A673 (cell line): ENCODE results near the gene SMIM41. TPM values are rescaled to one million over a fixed set of nuclear protein-coding genes. Genes with fewer than 3 reads are reported as not detected.

Experiments used
- BruUV-seq: library from RNA; stranded (reverse); fragments of 400-500 nt; replicated peaks from 2 replicates; lab custom pipeline; 2021; lab: Mats Ljungman, UMichigan
- CTCF ChIA-PET: fragments of 300-600 bp; sonication (Branson Sonifier 250); formaldehyde crosslinking; loops from one replicate; lab custom pipeline; 2022; ENCODE audit warnings: antibody characterized with exemption; lab: Charles Lee
- POLR2A ChIA-PET: fragments of 300-600 bp; sonication (Branson Sonifier 250); formaldehyde crosslinking; loops from one replicate; lab custom pipeline; 2022; ENCODE audit warnings: antibody characterized with exemption; ENCODE audit not compliant: low non-redundant PET; lab: Charles Lee
- DNase-seq: peaks from one replicate; pipeline ENCODE4 v3.0.0-alpha.2; 2015; ENCODE audit warnings: low spot score
- H3K27ac ChIP-seq: fragments of 200-600 bp; sonication (generic); 2 replicates; pipeline ENCODE4 v1.5.1; 2016; ENCODE audit warnings: mixed run types, low read depth, mild to moderate bottlenecking, mixed read lengths, antibody characterized with exemption, low read length; ENCODE audit not compliant: poor library complexity, severe bottlenecking
- H3K27me3 ChIP-seq: fragments of 200-600 bp; sonication (generic); replicated peaks from 2 replicates; pipeline ENCODE4 v1.6.1; 2017; ENCODE audit warnings: mixed run types, low read depth, mild to moderate bottlenecking, mixed read lengths, antibody characterized with exemption, low read length; ENCODE audit not compliant: insufficient read depth, poor library complexity
- H3K36me3 ChIP-seq: fragments of 200-600 bp; sonication (generic); 2 replicates; pipeline ENCODE4 v1.6.1; 2016; ENCODE audit warnings: mixed run types, mild to moderate bottlenecking, mixed read lengths, antibody characterized with exemption, low read length; ENCODE audit not compliant: insufficient read depth, poor library complexity, severe bottlenecking
- H3K4me1 ChIP-seq: fragments of 200-600 bp; sonication (generic); 2 replicates; pipeline ENCODE4 v1.6.1; 2017; ENCODE audit warnings: mixed run types, mild to moderate bottlenecking, mixed read lengths, antibody characterized with exemption, low read length; ENCODE audit not compliant: insufficient read depth, poor library complexity, severe bottlenecking
- H3K4me3 ChIP-seq: fragments of 200-600 bp; sonication (generic); 2 replicates; pipeline ENCODE4 v1.5.1; 2016; ENCODE audit warnings: low read depth, mixed run types, mild to moderate bottlenecking, mixed read lengths, low read length; ENCODE audit not compliant: poor library complexity, severe bottlenecking
- H3K9me3 ChIP-seq: fragments of 200-600 bp; sonication (generic); 2 replicates; pipeline ENCODE4 v1.6.1; 2016; ENCODE audit warnings: mixed run types, low read depth, mild to moderate bottlenecking, mixed read lengths, antibody characterized with exemption, low read length; ENCODE audit not compliant: poor library complexity, severe bottlenecking
- EZH2 ChIP-seq: fragments of 200-600 bp; sonication (generic); IDR thresholded peaks from 2 replicates; pipeline ENCODE4 v1.6.1; 2017; ENCODE audit warnings: borderline replicate concordance, low read depth, mild to moderate bottlenecking, mixed read lengths, antibody characterized with exemption, low read length; ENCODE audit not compliant: poor library complexity, severe bottlenecking
- intact Hi-C: fragments of 100-400 bp; cut with micrococcal nuclease; formaldehyde crosslinking; loops from one replicate; pipeline ENCODE4 v1.10.0; 2022; ENCODE audit not compliant: unreplicated experiment
- total RNA-seq: library from RNA; stranded (reverse); gene quantifications from 2 replicates; pipeline ENCODE4 v1.2.3, GENCODE V29; 2021
- TF ChIP-seq, protein P1 (sequence below): fragments of 300-800, 200-600 bp; sonication (generic); conservative IDR thresholded peaks from 2 replicates; pipeline ENCODE4 v1.5.1; 2017; ENCODE audit warnings: low read depth, mild to moderate bottlenecking, antibody characterized with exemption, low read length, moderate library complexity, mixed read lengths

Gene SMIM41
- total RNA-seq, 1 experiment from 2014 or later, result 0.24 TPM

DNA sequence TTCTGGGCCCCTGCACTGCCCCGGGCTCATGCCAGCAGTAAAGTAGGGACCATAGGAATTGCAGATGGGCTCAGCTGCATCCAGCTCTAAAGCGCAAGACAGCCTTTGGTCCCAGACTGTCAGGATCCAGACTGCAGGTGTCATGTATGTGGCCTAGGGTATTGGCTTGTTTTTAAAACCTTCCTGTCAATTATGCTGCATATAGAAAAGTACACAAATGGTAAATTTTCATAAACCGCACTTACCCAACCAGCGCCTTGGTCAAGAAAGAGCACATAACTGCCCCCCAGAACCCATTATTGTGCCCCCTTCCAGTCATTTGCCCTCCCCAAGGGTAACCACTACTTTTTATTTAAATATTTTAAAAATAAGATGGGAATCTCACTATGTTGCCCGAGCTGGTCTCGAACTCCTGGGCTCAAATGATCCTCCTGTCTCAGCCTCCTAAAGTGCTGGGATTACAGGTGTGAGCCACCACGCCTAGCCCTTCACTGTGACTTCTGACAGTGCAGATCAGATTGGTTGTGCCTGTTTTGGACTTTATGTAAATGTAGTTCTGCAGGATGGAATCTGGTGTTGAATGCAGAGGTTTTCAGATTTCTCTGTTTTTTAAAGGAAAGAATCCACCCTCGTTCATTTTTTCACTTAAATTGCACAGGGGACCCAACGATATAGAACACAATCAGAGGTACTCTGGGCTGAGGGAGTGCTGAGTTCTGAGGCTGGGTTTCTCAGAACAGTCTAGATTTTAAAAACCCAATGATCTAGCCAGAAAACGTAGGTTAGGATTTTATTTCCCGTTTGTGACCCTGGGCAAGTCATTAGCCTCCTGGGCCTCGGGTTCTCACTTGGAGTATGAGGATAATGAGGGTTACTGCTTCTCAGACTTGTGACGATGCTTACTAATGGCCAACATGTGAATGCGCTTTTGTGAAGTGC, 21.6 kb upstream of the SMIM41 start:
- no peak overlapping the region for H3K4me3 ChIP-seq
- no peaks in the 10 kb centered on the region for H3K9me3 ChIP-seq
- BruUV-seq, result no TSS peak
- intact Hi-C loops, result no loop called here
- H3K27me3 ChIP-seq, result no peaks in the 10 kb centered on the region
- TF ChIP-seq, protein P1, sequence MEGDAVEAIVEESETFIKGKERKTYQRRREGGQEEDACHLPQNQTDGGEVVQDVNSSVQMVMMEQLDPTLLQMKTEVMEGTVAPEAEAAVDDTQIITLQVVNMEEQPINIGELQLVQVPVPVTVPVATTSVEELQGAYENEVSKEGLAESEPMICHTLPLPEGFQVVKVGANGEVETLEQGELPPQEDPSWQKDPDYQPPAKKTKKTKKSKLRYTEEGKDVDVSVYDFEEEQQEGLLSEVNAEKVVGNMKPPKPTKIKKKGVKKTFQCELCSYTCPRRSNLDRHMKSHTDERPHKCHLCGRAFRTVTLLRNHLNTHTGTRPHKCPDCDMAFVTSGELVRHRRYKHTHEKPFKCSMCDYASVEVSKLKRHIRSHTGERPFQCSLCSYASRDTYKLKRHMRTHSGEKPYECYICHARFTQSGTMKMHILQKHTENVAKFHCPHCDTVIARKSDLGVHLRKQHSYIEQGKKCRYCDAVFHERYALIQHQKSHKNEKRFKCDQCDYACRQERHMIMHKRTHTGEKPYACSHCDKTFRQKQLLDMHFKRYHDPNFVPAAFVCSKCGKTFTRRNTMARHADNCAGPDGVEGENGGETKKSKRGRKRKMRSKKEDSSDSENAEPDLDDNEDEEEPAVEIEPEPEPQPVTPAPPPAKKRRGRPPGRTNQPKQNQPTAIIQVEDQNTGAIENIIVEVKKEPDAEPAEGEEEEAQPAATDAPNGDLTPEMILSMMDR, result no peak
- no peak for TF ChIP-seq EZH2
- H3K4me1 ChIP-seq, result no peaks in the 10 kb centered on the region
- ChIA-PET CTCF (interaction anchor here (1.4 kb wide), 1 partner anchor 11 kb away, joined by 4 read pairs; no protein-coding TSS in a partner anchor), POLR2A (no interaction called here)
- H3K36me3 ChIP-seq, result peaks cover 14% of the 10 kb centered on the region
- H3K27ac ChIP-seq, result no peak overlapping the region
- no peak for DNase-seq

- Histone ChIP-seq H3K36me3 (peaks cover 14% of the 10 kb centered on the region), H3K9me3 (no peaks in the 10 kb centered on the region), H3K4me1 (no peaks in the 10 kb centered on the region), H3K27ac (no peak overlapping the region), H3K4me3 (no peak overlapping the region), H3K27me3 (no peaks in the 10 kb centered on the region)
- CTCF ChIA-PET, result interaction anchor here (1.3 to 1.4 kb wide), 2 partner anchors 10 to 33 kb away, joined by 4 to 5 read pairs; no protein-coding TSS in a partner anchor
- intact Hi-C loops, result no loop called here
- POLR2A ChIA-PET, result no interaction called here
- no TSS peak for BruUV-seq
- DNase-seq, result no peak
- no peak for TF ChIP-seq EZH2
- TF ChIP-seq, protein P1, result no peak
These were observed 20.7 kb upstream of the SMIM41 start for GRCh38 chr12:52058631-52059361.

GRCh38 chr12:52059582-52060497, 19.7 kb upstream of the SMIM41 start:
- CTCF ChIA-PET, result interaction anchor here (1.3 to 1.4 kb wide), 2 partner anchors 9 to 34 kb away, joined by 4 to 5 read pairs; no protein-coding TSS in a partner anchor
- no peaks in the 10 kb centered on the region for H3K4me1 ChIP-seq
- H3K9me3 ChIP-seq, result no peaks in the 10 kb centered on the region
- H3K27ac ChIP-seq, result no peak overlapping the region
- BruUV-seq, result no TSS peak
- POLR2A ChIA-PET, result no interaction called here
- intact Hi-C loops, result no loop called here
- no peak overlapping the region for H3K4me3 ChIP-seq
- no peak for DNase-seq
- H3K36me3 ChIP-seq, result peaks cover 10% of the 10 kb centered on the region
- TF ChIP-seq, protein P1, result no peak
- TF ChIP-seq EZH2, result no peak
- H3K27me3 ChIP-seq, result no peaks in the 10 kb centered on the region
